Measurements from ENCODE around the gene NLGN4X. TPM values are rescaled to one million over a fixed set of nuclear protein-coding genes. Genes with fewer than 3 reads are reported as not detected.

The NLGN4X gene
- total and polyA plus RNA-seq, 2 donors (not counting 3 experiments of a cell fraction or from before 2014, with no cell fraction given): 0.03 TPM; not detected in 1

DNA sequence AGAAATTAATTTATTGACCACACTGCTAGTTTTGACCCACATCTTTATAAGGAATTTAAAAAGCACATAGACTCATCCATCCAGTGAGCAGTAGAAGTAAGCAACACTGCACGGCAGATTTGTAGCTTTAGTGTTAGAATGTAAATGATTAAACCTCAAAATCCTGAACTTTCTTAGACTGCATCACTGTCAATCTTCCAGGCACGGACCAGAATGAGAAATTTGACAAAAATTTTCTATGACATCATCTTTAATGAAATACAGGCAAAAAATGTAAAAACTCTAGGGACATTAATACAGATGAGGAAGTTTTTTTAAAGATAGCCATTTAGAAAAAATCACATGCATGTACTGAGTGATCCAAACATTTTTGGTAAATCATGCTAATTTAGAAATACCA lies 29.2 kb downstream of the NLGN4X start:
- no peaks in the 10 kb centered on the region for H3K36me3 ChIP-seq (ENCODE audit: control insufficient read depth in 2 of 2, extremely low read depth in 1 of 2, insufficient read depth in 2 of 2, low read length in 2 of 2)
- BruUV-seq (replicated peaks): no TSS peak
- no peak overlapping the region for H3K27ac ChIP-seq (ENCODE audit: insufficient read depth, low read depth, low read length)
- H3K9ac ChIP-seq (replicated peaks; ENCODE audit: extremely low read depth, insufficient read depth, low read length): no peak overlapping the region
- H3K4me1 ChIP-seq (ENCODE audit: control insufficient read depth, extremely low read depth, insufficient read depth, low read length): no peaks in the 10 kb centered on the region
- no peaks in the 10 kb centered on the region for H4K20me1 ChIP-seq (replicated peaks; ENCODE audit: control insufficient read depth, extremely low read depth, insufficient read depth, low read length)
- H3K4me3 ChIP-seq (replicated peaks in 1 of 3; ENCODE audit: insufficient read depth in 1 of 3, low read depth in 1 of 3, low read length in 3 of 3): no peak overlapping the region
- H3K79me2 ChIP-seq (ENCODE audit: control insufficient read depth, insufficient read depth, low read length): no peaks in the 10 kb centered on the region
- no peak overlapping the region for H3K4me2 ChIP-seq (ENCODE audit: insufficient read depth, low read length)
- DNase-seq (ENCODE audit: low read depth, low spot score) (no peak), FAIRE-seq (no peak)
- dilution Hi-C loops (cut with MboI; ENCODE audit: extremely low pct_ligation_motif_present, low sequenced_read_pairs): no loop called here
- no peaks in the 10 kb centered on the region for H3K27me3 ChIP-seq (ENCODE audit: control insufficient read depth in 2 of 2, insufficient read depth in 2 of 2, low read length in 2 of 2)
- intact Hi-C loops (cut with micrococcal nuclease): no loop called here
- no peaks in the 10 kb centered on the region for H3K9me1 ChIP-seq (replicated peaks; ENCODE audit: control insufficient read depth, extremely low read depth, insufficient read depth, low read length)
- TF ChIP-seq FOS (IDR thresholded peaks at IDR 0.05; ENCODE audit: borderline replicate concordance, insufficient read depth, low read length) (no peak), POLR2A (IDR thresholded peaks at IDR 0.05; ENCODE audit: low read depth, low read length) (no peak), POLR2AphosphoS5 (IDR thresholded peaks at IDR 0.05; ENCODE audit: insufficient read depth, low read depth, low read length) (no peak), MYC (IDR thresholded peaks at IDR 0.05; ENCODE audit: low read depth, low read length) (no peak), GATA2 (IDR thresholded peaks at IDR 0.05; ENCODE audit: insufficient read depth, insufficient read length, low read depth, low read length) (no peak), EZH2 (IDR thresholded peaks at IDR 0.05; ENCODE audit: borderline replicate concordance, low read depth, low read length, severe bottlenecking) (no peak), CTCF (IDR thresholded peaks at IDR 0.05; ENCODE audit: extremely low read depth in 1 of 2, insufficient read depth in 1 of 2, low read depth in 1 of 2, low read length in 2 of 2) (no peak), JUN (IDR thresholded peaks at IDR 0.05; ENCODE audit: borderline replicate concordance, insufficient read depth, insufficient read length, low read depth) (no peak)
- TF ChIP-seq, protein P1, sequence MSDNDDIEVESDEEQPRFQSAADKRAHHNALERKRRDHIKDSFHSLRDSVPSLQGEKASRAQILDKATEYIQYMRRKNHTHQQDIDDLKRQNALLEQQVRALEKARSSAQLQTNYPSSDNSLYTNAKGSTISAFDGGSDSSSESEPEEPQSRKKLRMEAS (IDR thresholded peaks at IDR 0.05; ENCODE audit: insufficient read depth, insufficient read length): no peak
- H3K9me3 ChIP-seq (replicated peaks; ENCODE audit: control insufficient read depth, insufficient read depth, low read length): no peaks in the 10 kb centered on the region
- POLR2A ChIA-PET: no interaction called here
- H2AFZ ChIP-seq (ENCODE audit: low read depth, low read length): no peak overlapping the region
- CTCF ChIA-PET: no interaction called here

Data from endothelial cell of umbilical vein (primary cell).